ENCODE results near the gene AMH. TPM values are rescaled to one million over a fixed set of nuclear protein-coding genes. Genes with fewer than 3 reads are reported as not detected.
A peak's percentile ranks its signal among the peaks of the same experiment; 100 is the strongest.

The AMH gene
- polyA plus RNA-seq, 1 donor (not counting 4 experiments of a cell fraction or from before 2014, with no cell fraction given), result 0.07 TPM

DNA sequence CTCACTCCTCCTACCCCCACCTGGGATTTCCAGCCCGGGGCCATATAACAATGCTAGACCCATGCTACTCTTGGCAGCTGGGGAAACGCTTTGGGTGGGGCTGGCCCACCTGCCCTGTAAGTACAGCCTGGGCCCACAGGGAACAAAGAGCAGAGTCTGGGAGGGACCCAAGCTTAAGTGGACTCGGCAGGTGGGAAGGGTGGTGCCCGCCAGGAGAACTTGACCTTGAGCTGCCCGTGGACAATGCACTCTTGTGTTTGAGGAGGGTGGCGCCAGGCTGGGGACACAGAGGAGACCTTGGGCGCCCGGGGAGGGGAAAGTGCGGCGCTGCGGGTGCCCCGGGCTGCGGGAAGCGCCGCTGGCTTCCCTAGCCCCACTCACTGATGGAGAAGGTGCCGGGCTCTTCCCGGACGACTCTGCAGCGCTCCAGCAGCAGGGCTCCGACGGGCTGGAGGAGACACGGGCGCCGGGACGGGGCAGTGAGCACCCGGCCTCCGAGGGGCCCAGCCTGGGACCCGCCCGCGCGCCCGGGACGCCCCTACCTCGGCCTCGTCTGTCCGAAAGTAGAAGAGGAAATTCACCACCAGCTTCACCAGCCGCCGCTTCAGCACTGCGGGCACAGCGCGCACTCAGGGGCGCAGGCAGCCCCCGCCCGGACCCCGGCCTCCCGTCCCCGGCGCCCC, 13.6 kb upstream of the AMH start:
- Histone ChIP-seq H4K20me1 (ENCODE audit: control insufficient read depth, extremely low read depth, insufficient read depth, low read length) (peaks cover 8% of the 10 kb centered on the region), H2AFZ (ENCODE audit: control insufficient read depth, low read length) (no peak overlapping the region), H3K36me3 (ENCODE audit: control insufficient read depth in 2 of 2, extremely low read depth in 1 of 2, insufficient read depth in 2 of 2, low read length in 2 of 2) (peaks cover 15 to 35% of the 10 kb centered on the region in 2 experiments), H3K9me1 (ENCODE audit: control insufficient read depth, extremely low read depth, insufficient read depth, low read length) (peaks cover 7% of the 10 kb centered on the region), H3K27me3 (ENCODE audit: control insufficient read depth, extremely low read depth, insufficient read depth, low read length) (no peaks in the 10 kb centered on the region), H3K79me2 (ENCODE audit: control insufficient read depth, insufficient read depth, low read length) (peaks cover 72% of the 10 kb centered on the region), H3K4me1 (ENCODE audit: control insufficient read depth, extremely low read depth, insufficient read depth, low read length) (peaks cover 35% of the 10 kb centered on the region), H3K4me3 (ENCODE audit: control insufficient read depth in 2 of 3, extremely low read depth in 1 of 3, insufficient read depth in 2 of 3, low read depth in 1 of 3, low read length in 3 of 3) (peak overlapping the region; percentile 70 to 91 (median 86)), H3K27ac (ENCODE audit: control insufficient read depth, insufficient read depth, low read length) (peak overlapping the region; percentile 94), H3K9ac (ENCODE audit: control insufficient read depth, extremely low read depth, insufficient read depth, low read length) (peak overlapping the region; percentile 90), H3K4me2 (ENCODE audit: control insufficient read depth, extremely low read depth, insufficient read depth, low read depth, low read length) (peak overlapping the region; percentile 95), H3K9me3 (ENCODE audit: control insufficient read depth, low read depth, low read length) (no peaks in the 10 kb centered on the region)
- dilution Hi-C loops (cut with MboI; ENCODE audit: extremely low pct_ligation_motif_present, low sequenced_read_pairs), result no loop called here
- FAIRE-seq (no peak), DNase-seq (ENCODE audit: low read depth, low spot score) (no peak)
- TF ChIP-seq, protein P1, sequence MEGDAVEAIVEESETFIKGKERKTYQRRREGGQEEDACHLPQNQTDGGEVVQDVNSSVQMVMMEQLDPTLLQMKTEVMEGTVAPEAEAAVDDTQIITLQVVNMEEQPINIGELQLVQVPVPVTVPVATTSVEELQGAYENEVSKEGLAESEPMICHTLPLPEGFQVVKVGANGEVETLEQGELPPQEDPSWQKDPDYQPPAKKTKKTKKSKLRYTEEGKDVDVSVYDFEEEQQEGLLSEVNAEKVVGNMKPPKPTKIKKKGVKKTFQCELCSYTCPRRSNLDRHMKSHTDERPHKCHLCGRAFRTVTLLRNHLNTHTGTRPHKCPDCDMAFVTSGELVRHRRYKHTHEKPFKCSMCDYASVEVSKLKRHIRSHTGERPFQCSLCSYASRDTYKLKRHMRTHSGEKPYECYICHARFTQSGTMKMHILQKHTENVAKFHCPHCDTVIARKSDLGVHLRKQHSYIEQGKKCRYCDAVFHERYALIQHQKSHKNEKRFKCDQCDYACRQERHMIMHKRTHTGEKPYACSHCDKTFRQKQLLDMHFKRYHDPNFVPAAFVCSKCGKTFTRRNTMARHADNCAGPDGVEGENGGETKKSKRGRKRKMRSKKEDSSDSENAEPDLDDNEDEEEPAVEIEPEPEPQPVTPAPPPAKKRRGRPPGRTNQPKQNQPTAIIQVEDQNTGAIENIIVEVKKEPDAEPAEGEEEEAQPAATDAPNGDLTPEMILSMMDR (optimal IDR thresholded peaks at IDR 0.05 in 1 of 3, IDR thresholded peaks at IDR 0.05 in 1 of 3, conservative IDR thresholded peaks at IDR 0.05 in 1 of 3; ENCODE audit: extremely low read depth in 1 of 3, insufficient read depth in 2 of 3, low read length in 3 of 3), result no peak
- TF ChIP-seq EZH2 (IDR thresholded peaks at IDR 0.05; ENCODE audit: low read length), result no peak

DNA sequence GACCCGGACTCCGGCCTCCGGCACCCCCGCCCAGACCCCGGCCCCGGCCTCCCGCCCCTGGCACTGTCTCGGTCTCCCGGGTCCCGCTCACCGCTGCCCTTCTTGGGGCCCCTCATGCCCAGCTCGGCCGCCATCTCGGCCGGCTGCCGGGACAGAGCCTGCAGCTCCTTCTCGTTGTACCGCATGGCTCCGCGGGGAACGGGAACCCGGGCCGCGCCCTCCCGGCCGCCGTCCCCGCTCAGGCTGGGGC, 13.1 kb upstream of the AMH start:
- peaks cover 13% of the 10 kb centered on the region for H4K20me1 ChIP-seq (ENCODE audit: control insufficient read depth, extremely low read depth, insufficient read depth, low read length)
- dilution Hi-C loops (cut with MboI; ENCODE audit: extremely low pct_ligation_motif_present, low sequenced_read_pairs), result no loop called here
- H3K9me3 ChIP-seq (ENCODE audit: control insufficient read depth, low read depth, low read length), result no peaks in the 10 kb centered on the region
- TF ChIP-seq, protein P1 (optimal IDR thresholded peaks at IDR 0.05 in 1 of 3, IDR thresholded peaks at IDR 0.05 in 1 of 3, conservative IDR thresholded peaks at IDR 0.05 in 1 of 3; ENCODE audit: extremely low read depth in 1 of 3, insufficient read depth in 2 of 3, low read length in 3 of 3), result no peak
- no peak for TF ChIP-seq EZH2 (IDR thresholded peaks at IDR 0.05; ENCODE audit: low read length)
- H3K4me2 ChIP-seq (ENCODE audit: control insufficient read depth, extremely low read depth, insufficient read depth, low read depth, low read length), result no peak overlapping the region
- peaks cover 7% of the 10 kb centered on the region for H3K9me1 ChIP-seq (ENCODE audit: control insufficient read depth, extremely low read depth, insufficient read depth, low read length)
- H3K79me2 ChIP-seq (ENCODE audit: control insufficient read depth, insufficient read depth, low read length), result peaks cover 76% of the 10 kb centered on the region
- no peak overlapping the region for H2AFZ ChIP-seq (ENCODE audit: control insufficient read depth, low read length)
- H3K4me1 ChIP-seq (ENCODE audit: control insufficient read depth, extremely low read depth, insufficient read depth, low read length), result peaks cover 40% of the 10 kb centered on the region
- DNase-seq (ENCODE audit: low read depth, low spot score) (no peak), FAIRE-seq (no peak)
- peak overlapping the region; percentile 94 for H3K27ac ChIP-seq (ENCODE audit: control insufficient read depth, insufficient read depth, low read length)
- no peaks in the 10 kb centered on the region for H3K27me3 ChIP-seq (ENCODE audit: control insufficient read depth, extremely low read depth, insufficient read depth, low read length)
- peak overlapping the region; percentile 90 for H3K9ac ChIP-seq (ENCODE audit: control insufficient read depth, extremely low read depth, insufficient read depth, low read length)
- peak overlapping the region; percentile 70 to 91 (median 86) for H3K4me3 ChIP-seq (ENCODE audit: control insufficient read depth in 2 of 3, extremely low read depth in 1 of 3, insufficient read depth in 2 of 3, low read depth in 1 of 3, low read length in 3 of 3)
- H3K36me3 ChIP-seq (ENCODE audit: control insufficient read depth in 2 of 2, extremely low read depth in 1 of 2, insufficient read depth in 2 of 2, low read length in 2 of 2), result peaks cover 14 to 36% of the 10 kb centered on the region in 2 experiments

Data from keratinocyte (primary cell).